Thyroid gland (tissue), 4 donors: Measurements from ENCODE around the gene WFIKKN1.

Source experiments
- CTCF ChIP-seq, 6 experiments: fragments of 200-600 bp in 3 of 6; fragments of 450-650 bp in 3 of 6; sonication (generic) in 3 of 6; IDR thresholded peaks; one replicate each; pipeline ENCODE4 v1.5.1; 2016 to 2019; ENCODE audit warnings: antibody characterized with exemption in 6 of 6, mild to moderate bottlenecking in 2 of 6, inconsistent platforms in 1 of 6, moderate library complexity in 1 of 6
- POLR2A ChIP-seq, 2 donors: fragments of 450-650 bp; IDR thresholded peaks; one replicate each; pipeline ENCODE4 v1.6.1; 2017; ENCODE audit warnings: antibody characterized with exemption in 2 of 2, mild to moderate bottlenecking in 2 of 2, moderate library complexity in 1 of 2

GRCh38 chr16:676913-677312 is 46.1 kb downstream of the WFIKKN1 start:
- TF ChIP-seq CTCF (IDR thresholded peaks at IDR 0.05) (no peak), POLR2A (IDR thresholded peaks at IDR 0.05) (no peak)
